HAP-1 (cell line): Measurements from ENCODE around the gene DNAH17.

Source experiments
- DNase-seq, 2 experiments: peaks; one replicate each; pipeline ENCODE4 v3.0.0-alpha.2; 2016 to 2020; ENCODE audit warnings: low spot score in 2 of 2
- H3K27me3 ChIP-seq: fragments of 250-450 bp; sonication (Bioruptor Pico); 2 replicates; pipeline ENCODE4 v1.5.1; 2020; ENCODE audit warnings: low read depth, mild to moderate bottlenecking, moderate library complexity
- H3K36me3 ChIP-seq: fragments of 250-450 bp; sonication (Bioruptor Pico); replicated peaks from 2 replicates; pipeline ENCODE4 v1.5.1; 2020; ENCODE audit warnings: mild to moderate bottlenecking
- H3K4me1 ChIP-seq: fragments of 250-450 bp; sonication (Bioruptor Pico); 2 replicates; pipeline ENCODE4 v1.5.1; 2020; ENCODE audit warnings: mild to moderate bottlenecking
- H3K4me3 ChIP-seq: fragments of 250-450 bp; sonication (Bioruptor Pico); 2 replicates; pipeline ENCODE4 v1.5.1; 2020; ENCODE audit warnings: mild to moderate bottlenecking, moderate library complexity
- H3K9me3 ChIP-seq: fragments of 250-450 bp; sonication (Bioruptor Pico); 2 replicates; pipeline ENCODE4 v1.5.1; 2020; ENCODE audit warnings: mild to moderate bottlenecking, moderate library complexity
- in situ Hi-C: fragments of 300-500 bp; cut with MboI; formaldehyde crosslinking; loops from 3 replicates; pipeline ENCODE4 v1.14.3; 2020; ENCODE audit warnings: low sequenced_read_pairs, inconsistent platforms, mixed read lengths

Gene DNAH17

DNA sequence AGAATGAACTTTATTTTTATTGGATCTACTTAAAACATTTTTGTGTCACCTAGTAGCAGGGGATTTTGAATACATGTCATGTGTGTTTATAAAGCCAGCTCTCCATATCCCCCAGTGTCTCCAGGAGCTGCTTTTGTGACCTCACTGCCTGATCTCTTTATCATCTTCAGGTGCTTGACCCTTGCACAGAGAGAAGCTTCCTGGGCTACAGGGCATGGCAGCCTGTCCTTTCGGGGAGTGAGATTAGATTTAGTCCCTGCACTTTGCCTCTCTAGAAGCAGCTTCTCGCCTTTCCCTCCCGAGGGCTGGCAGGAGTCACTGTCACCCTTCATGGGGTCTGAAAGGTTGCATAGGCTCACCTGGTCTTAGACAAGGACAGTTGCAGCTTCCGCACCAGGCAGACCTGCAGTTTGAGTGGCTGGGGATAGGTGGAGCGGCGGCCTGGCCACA lies 156.1 kb downstream of the DNAH17 start:
- Histone ChIP-seq H3K36me3 (peaks cover 56% of the 10 kb centered on the region), H3K4me3 (no peak overlapping the region), H3K4me1 (no peaks in the 10 kb centered on the region), H3K27me3 (no peaks in the 10 kb centered on the region), H3K9me3 (no peaks in the 10 kb centered on the region)
- in situ Hi-C loops: no loop called here
- DNase-seq: no peak

DNA sequence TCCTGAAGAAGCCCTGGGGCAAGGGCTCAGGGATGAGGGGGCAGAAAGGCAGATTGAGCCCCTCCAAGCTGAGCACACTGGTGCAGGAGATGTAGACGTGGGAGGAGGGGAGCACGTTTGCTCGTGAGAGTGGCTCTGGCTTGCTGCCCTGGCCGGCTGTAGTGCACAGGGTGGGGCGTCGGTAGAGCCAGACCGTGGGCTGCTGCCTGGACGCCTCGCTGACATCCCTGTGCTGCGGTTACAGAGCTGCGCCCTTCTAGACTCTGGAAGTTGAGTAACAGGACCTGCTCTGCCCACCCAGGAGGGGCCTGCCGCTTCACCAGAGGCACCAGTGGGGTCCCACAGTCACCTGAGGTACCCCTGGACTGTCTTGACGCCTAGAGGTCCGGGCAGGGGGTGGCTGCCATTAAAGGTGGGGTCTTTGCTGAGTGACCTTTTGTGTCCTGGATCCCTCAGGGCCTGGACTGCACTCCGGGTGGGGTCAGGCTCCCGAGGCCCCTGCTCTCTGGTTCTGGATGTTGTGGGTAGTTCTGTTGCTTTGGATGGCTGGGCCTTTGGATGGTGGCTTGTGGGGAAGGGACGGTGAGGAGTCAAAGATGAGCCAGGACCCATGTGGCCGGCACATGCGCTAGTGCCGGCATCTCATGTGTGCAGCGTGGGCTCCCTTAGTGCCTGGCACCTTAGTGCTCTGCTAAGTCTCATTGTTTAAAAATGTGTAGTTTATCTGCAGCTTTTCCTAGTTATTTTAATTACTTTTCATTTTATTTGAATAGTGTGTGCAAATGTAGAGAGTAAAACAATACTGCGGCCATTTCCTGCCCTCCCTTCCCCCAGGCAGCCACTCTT lies 157.0 kb downstream of the DNAH17 start:
- H3K4me1 ChIP-seq: no peaks in the 10 kb centered on the region

DNA sequence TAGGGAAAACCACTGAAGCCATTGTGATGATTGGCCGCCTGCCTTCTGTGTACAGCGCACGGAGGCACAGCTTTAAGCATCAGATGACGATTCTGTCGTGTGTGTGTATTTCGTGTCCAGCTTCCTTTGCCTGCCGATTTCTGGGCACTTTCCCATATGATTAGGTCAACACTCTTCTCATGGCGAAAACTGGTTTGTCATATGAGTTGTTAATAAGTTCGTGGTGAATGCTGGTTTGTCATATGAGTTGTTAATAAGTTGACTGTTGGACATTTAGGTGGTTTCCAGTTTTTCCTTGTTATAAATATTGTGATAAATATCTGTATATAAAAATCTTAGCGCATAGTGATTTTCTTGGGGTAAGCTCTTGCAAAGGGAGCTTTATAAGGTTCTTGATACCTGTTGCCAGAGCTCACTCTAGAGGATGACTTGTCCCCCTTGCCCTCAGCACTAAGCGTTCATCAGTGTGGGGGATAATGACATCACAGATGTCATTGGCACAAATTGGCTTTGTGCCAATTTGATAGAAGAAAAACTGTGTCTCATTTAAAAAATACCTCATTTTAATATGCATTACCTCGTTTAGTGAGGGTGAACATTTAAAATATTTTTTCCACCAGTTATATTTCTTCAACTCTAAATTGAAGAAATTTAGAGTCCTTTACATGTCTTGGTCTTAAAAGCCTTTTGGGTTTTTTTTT lies 158.7 kb downstream of the DNAH17 start:
- H3K36me3 ChIP-seq: peaks cover 38% of the 10 kb centered on the region
- H3K4me3 ChIP-seq: no peak overlapping the region
- H3K9me3 ChIP-seq: no peaks in the 10 kb centered on the region
- no peak for DNase-seq
- no peaks in the 10 kb centered on the region for H3K4me1 ChIP-seq
- H3K27me3 ChIP-seq: no peaks in the 10 kb centered on the region
- in situ Hi-C loops: no loop called here

More for the DNA sequence above, 157.0 kb downstream of the DNAH17 start:
- no peaks in the 10 kb centered on the region for H3K27me3 ChIP-seq
- H3K4me3 ChIP-seq: no peak overlapping the region
- no peaks in the 10 kb centered on the region for H3K9me3 ChIP-seq
- no peak for DNase-seq
- peaks cover 54% of the 10 kb centered on the region for H3K36me3 ChIP-seq
- in situ Hi-C loops: no loop called here

DNA sequence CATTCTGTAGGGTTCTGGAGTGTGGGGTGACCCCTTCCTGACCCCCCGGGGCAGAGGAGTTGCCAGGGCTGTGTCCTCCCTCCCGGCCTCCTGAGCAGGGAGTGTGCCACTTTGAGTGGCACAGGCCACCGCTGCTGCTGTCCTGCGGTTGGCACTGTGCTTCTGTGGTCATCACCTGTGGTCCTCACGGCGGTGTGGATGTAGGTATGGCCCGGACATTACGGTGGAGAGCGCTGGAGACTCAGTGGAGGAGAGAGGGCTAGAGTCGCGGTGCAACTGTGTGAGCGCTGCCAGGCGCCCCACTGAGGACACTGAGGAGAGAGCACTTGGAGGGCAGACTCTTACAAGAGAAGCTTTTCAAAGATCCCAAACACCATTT lies 159.7 kb downstream of the DNAH17 start:
- Histone ChIP-seq H3K36me3 (peaks cover 31% of the 10 kb centered on the region), H3K27me3 (no peaks in the 10 kb centered on the region), H3K4me1 (no peaks in the 10 kb centered on the region), H3K4me3 (no peak overlapping the region), H3K9me3 (no peaks in the 10 kb centered on the region)
- in situ Hi-C loops: no loop called here
- no peak for DNase-seq

DNA sequence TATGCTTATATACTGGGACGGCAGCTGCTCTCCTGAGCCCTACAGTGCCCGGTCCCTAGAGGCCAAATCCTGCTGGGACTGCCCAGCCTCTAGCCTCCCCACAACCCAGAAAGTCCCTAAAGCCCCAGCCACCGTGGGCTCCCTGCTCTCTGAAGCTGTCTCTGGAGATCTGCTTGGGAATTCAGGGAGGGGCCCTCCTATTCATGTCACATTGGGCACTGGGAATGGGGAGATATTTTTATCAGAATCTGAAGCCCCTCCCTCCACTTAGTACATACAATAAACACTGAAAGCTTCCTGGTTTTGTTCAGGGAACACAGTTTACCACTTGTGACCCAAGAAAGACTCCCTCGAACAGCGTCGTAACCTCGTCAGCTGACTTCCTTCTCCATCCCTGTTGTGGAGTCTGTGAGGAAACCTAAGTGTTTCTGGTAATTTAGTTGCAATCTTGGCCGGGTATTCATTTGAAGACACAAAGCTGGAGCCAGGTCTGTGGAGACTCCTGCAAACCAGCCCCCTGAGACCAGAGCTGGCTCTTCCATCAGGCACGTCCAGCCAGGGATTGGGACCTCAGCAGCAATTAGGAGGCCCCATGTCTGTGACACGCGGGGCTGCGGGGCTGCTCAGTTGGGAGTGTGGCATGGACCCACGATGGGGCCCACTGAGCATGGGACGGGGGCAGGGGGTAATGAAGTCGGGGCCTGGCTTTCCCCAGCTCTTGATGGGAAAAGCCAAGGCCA lies 160.2 kb downstream of the DNAH17 start:
- Histone ChIP-seq H3K27me3 (no peaks in the 10 kb centered on the region), H3K36me3 (peaks cover 25% of the 10 kb centered on the region), H3K9me3 (no peaks in the 10 kb centered on the region), H3K4me3 (no peak overlapping the region), H3K4me1 (no peaks in the 10 kb centered on the region)
- in situ Hi-C loops: no loop called here
- no peak for DNase-seq

DNA sequence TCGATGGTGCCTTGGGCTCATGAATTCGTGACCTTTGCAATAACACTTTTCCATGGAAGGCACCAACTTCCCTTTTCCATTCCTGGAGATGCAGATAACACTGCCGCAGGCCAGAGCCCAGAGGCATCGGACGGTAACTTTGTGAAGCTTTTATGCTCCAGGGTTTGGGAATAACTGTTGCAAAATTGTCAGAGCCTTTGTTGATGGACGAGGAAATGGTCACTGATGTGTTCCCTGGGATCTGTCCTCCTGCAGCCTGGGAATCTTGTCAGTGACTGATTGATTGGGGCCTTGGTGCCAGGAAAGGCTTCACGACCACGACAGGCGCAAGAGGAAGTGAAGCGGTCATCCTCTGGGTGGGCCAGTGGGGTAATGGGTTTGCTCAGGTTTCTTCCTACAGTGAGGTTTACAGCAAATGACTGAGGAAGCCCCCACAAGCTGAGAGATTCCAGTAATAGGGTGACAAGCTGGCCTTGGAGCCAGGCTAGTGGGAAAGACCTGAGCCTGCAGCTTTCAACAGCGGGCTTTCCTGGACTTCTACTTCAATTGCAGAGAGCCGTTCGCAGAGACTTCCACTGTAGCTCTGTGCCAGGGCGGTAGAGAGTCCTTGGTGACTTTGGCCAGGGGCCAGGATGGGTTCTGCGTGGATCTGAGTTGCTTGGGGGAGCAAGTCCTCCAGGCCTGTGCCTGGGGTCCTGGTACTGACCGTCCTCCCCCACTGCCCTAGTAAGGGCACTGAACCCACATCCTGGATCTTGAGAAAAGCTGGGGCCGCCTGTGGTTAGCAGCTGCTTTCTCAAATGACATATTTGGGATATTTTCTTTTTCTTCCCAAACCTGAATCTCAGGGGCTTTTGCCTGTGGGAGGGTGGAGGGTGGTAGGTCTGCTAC lies 161.1 kb downstream of the DNAH17 start:
- in situ Hi-C loops: no loop called here
- peaks cover 18% of the 10 kb centered on the region for H3K36me3 ChIP-seq
- no peaks in the 10 kb centered on the region for H3K4me1 ChIP-seq
- H3K9me3 ChIP-seq: no peaks in the 10 kb centered on the region
- no peaks in the 10 kb centered on the region for H3K27me3 ChIP-seq
- no peak overlapping the region for H3K4me3 ChIP-seq
- DNase-seq: no peak

DNA sequence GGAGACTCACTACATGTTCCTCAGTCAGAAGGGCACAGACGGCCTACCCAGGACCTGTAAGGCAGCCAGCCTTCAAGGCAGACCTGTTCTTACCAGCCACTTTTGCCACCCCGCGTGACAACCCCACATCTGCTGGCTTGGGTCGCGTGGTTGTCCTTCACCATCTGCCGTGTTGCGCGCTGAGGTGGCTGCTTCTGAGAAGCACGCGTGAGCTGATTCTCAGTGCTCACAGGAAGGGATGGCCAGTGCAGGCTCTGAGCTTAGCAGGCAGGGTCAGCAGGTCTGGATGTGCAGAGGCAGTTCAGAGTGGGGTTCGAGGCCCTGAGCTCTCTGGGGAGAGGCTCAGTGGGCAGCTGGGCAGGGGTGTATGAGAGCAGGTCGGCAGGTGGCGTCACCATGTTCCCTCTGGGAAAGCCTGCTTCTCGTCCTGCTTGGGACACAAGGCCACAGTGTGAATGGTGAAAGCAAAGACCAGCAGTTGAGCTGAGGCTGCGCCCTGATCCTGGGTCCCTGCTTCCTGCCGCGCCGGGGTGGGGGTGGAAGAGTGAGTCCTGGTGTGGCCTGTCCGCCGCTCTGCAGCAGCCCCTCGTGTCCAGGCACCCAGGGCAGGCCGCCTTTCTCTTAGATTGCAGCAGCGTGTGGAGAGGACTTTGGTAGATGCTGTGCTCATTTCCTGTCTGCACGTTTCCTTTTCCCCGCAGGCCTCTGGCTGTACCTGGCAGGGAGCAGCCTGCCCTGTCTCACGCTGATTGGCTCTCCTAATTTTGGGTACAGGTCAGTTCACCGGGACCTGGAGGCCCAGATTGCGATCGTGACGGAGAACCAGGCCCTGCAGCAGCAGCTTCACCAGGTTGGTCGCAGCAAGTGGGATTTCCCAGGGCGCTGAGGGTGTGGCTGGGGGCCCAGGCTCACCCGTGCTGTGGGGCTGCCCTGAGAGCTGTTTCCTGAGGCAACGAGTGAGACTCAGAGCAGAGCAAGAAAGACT lies 162.7 kb downstream of the DNAH17 start:
- in situ Hi-C loops: no loop called here
- no peaks in the 10 kb centered on the region for H3K27me3 ChIP-seq
- no peaks in the 10 kb centered on the region for H3K4me1 ChIP-seq
- DNase-seq: no peak
- no peak overlapping the region for H3K4me3 ChIP-seq
- H3K36me3 ChIP-seq: peaks cover 18% of the 10 kb centered on the region
- no peaks in the 10 kb centered on the region for H3K9me3 ChIP-seq

DNA sequence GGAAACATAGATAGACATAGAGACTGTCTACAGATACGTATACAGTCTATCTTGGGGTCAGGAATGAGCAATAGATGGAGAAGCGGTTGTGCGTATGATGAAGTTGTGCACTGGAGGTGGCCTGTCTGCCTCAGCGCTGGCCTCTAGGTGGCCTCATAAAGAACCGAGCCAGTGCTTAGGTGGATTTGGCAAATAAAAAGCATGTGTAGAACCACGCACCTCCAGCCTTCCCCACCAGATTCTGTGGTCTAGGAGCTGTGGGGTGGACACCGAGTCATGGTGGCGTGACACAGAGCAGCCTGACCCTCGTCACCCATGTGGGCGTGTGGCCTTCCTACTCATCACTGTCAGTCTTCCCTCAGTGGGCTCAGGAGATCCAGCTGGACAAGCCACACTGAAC lies 164.8 kb downstream of the DNAH17 start:
- Histone ChIP-seq H3K36me3 (peaks cover 18% of the 10 kb centered on the region), H3K27me3 (no peaks in the 10 kb centered on the region; the same call in 1 of the 2 replicates), H3K9me3 (no peaks in the 10 kb centered on the region), H3K4me3 (no peak overlapping the region), H3K4me1 (no peaks in the 10 kb centered on the region)
- in situ Hi-C loops: no loop called here
- DNase-seq: no peak

DNA sequence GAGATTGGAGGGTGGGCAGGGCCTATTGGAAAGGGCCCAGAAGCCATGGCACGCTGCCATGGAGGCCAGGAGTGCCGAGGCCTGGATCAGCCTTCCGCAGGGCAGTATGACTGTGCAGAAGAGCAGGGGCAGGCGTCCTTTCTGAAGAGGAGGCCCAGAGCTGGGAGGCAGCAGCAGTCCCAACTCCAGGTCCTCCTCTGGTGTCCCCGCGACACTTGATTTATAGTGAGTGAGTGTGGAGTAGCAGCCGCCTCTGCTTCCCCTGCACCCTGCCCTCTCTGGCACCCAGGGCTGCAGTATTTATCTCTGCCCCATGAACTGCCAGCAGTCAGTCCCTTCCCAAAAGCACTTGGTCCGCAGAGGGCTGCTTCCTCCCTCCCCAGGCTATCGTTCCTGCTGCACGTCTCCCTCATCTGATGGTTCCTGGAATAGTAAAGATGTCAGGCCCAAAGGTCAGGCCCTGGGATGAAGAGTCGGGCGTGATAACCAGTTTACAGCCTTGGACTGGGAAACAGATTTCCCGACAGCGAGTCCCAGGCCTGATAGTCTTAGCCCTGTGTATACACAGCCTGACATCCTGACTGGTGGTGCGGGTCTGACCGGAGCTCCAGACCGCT lies 165.8 kb downstream of the DNAH17 start:
- in situ Hi-C loops: no loop called here
- Histone ChIP-seq H3K27me3 (no peaks in the 10 kb centered on the region; the same call in 1 of the 2 replicates), H3K4me1 (no peaks in the 10 kb centered on the region), H3K36me3 (peaks cover 15% of the 10 kb centered on the region), H3K9me3 (no peaks in the 10 kb centered on the region), H3K4me3 (no peak overlapping the region)
- DNase-seq: no peak

DNA sequence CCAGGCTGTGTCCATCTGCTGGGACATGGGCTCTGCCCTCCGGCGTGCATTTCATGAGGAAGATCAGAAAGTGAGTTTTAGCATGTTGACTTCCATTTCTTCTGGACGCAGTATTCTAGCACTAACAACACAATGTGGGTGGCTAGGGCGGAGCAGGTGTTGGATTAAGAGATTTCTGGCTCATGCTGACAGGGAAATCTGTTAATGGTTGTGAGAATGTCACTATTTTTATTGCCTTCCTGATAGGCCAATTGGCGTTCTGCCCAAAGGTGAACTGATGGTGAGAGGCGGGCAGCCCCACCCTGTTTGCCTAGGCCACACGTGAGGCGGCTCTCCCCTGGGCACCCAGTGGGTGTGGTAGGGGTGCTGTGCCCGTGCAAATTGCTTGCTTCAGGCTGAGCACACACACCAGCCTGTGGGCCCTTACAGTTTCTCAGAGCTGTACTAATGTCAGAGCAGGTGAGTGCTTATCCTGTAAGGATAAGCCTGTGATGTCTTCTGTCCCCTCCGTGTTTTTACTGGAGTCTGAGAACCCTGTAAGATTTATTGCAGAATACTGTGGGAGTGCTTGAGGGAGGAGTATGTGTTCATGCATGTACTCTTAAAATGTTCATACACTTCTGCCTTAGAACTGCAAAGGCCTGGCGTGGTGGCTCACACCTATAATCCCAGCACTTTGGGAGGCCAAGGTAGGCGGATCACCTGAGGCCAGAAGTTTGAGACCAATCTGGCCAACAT lies 167.8 kb downstream of the DNAH17 start:
- peaks cover 14% of the 10 kb centered on the region for H3K36me3 ChIP-seq
- in situ Hi-C loops: no loop called here
- H3K27me3 ChIP-seq: no peaks in the 10 kb centered on the region; the same call in 1 of the 2 replicates
- no peaks in the 10 kb centered on the region for H3K9me3 ChIP-seq
- no peaks in the 10 kb centered on the region for H3K4me1 ChIP-seq
- DNase-seq: no peak
- H3K4me3 ChIP-seq: no peak overlapping the region

DNA sequence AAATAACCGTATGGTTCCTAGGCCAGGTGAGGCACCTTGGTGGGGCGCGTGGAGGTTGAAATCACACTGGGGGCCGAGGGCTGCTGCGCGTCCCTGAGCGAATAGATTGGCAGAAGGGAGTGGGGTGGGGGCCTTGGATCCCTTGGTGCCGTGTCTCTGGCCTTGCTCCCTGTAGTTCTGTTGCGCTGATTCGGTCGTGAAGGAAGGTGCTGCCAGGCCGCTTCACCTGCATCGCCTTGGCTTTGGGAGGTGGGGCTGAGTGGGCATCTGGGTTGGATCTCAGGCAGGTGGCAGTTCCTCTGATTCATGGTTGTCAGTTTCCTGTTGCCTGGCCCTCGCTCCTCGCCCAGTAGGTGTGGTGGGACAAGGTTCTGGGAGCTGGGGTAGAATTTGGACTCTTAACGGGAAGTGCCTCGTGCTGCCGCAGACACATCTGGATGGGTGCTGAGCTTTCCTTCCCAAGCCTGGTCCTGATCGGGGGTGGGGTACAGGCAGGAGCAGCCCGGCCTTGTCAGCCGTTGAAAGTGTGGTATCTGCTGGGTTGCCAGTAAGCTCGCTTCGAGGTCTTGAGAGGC lies 168.6 kb downstream of the DNAH17 start:
- Histone ChIP-seq H3K36me3 (peaks cover 20% of the 10 kb centered on the region), H3K4me3 (no peak overlapping the region), H3K27me3 (no peaks in the 10 kb centered on the region; the same call in 1 of the 2 replicates), H3K4me1 (no peaks in the 10 kb centered on the region), H3K9me3 (no peaks in the 10 kb centered on the region)
- DNase-seq: no peak
- in situ Hi-C loops: no loop called here
